IMR-90 (cell line): ENCODE results near the gene ZNF227. TPM values are rescaled to one million over a fixed set of nuclear protein-coding genes. Genes with fewer than 3 reads are reported as not detected.

Experiments
- ATAC-seq: fragments of 200-7000 bp; cut with Tn5 transposase; 2 replicates; pipeline ENCODE4 v1.9.1; 2020; ENCODE audit warnings: low read depth, mild to moderate bottlenecking, moderate library complexity
- BruUV-seq: library from RNA; stranded (reverse); fragments of 400-500 nt; replicated peaks from 2 replicates; lab custom pipeline; 2021; lab: Mats Ljungman, UMichigan
- CTCF ChIA-PET: fragments of 300-600 bp; formaldehyde crosslinking; extraction: SDS; loops from one replicate; lab custom pipeline; 2021; ENCODE audit warnings: antibody characterized with exemption; lab: Yijun Ruan, JAX
- POLR2A ChIA-PET: fragments of 300-600 bp; sonication (Branson Sonifier 250); formaldehyde crosslinking; loops from one replicate; lab custom pipeline; 2022; ENCODE audit warnings: antibody characterized with exemption; ENCODE audit not compliant: unreplicated experiment; lab: Charles Lee
- DNase-seq: peaks from one replicate; pipeline ENCODE4 v3.0.0; 2013
- H2AFZ ChIP-seq: replicated peaks from 2 replicates; pipeline ENCODE3; 2013; ENCODE audit warnings: low read length, mild to moderate bottlenecking; ENCODE audit not compliant: poor library complexity
- H2AK5ac ChIP-seq: 2 replicates; pipeline ENCODE4 v1.6.1; 2013; ENCODE audit warnings: low read depth, low read length, inconsistent platforms
- H2AK9ac ChIP-seq: replicated peaks from 2 replicates; pipeline ENCODE3; 2013; ENCODE audit warnings: mild to moderate bottlenecking, low read depth, low read length, moderate library complexity; ENCODE audit not compliant: poor library complexity
- H2BK120ac ChIP-seq: 2 replicates; pipeline ENCODE4 v1.6.1; 2013; ENCODE audit warnings: low read depth, low read length, inconsistent platforms
- H2BK15ac ChIP-seq: 3 replicates; pipeline ENCODE4 v1.6.1; 2013; ENCODE audit warnings: low read depth, low read length, inconsistent platforms
- H2BK20ac ChIP-seq: 2 replicates; pipeline ENCODE4 v1.6.1; 2013; ENCODE audit warnings: low read depth, mild to moderate bottlenecking, inconsistent platforms, low read length, moderate library complexity
- H2BK5ac ChIP-seq: 2 replicates; pipeline ENCODE4 v1.6.1; 2013; ENCODE audit warnings: mild to moderate bottlenecking, low read depth, low read length, inconsistent platforms; ENCODE audit not compliant: poor library complexity, severe bottlenecking
- H3K14ac ChIP-seq: replicated peaks from 2 replicates; pipeline ENCODE4 v1.6.1; 2013; ENCODE audit warnings: low read depth, low read length, inconsistent platforms
- H3K18ac ChIP-seq: 2 replicates; pipeline ENCODE4 v1.6.1; 2013; ENCODE audit warnings: low read depth, low read length, control low read depth
- H3K23ac ChIP-seq: 2 replicates; pipeline ENCODE4 v1.6.1; 2013; ENCODE audit warnings: low read depth, low read length, inconsistent platforms
- H3K27ac ChIP-seq: 2 replicates; pipeline ENCODE4 v1.5.1; 2013; ENCODE audit warnings: mild to moderate bottlenecking, control low read depth, low read length; ENCODE audit not compliant: insufficient read depth
- H3K27me3 ChIP-seq: 2 replicates; pipeline ENCODE4 v1.6.1; 2013; ENCODE audit warnings: low read length; ENCODE audit not compliant: control insufficient read depth, insufficient read depth
- H3K36me3 ChIP-seq: 2 replicates; pipeline ENCODE4 v1.6.1; 2013; ENCODE audit warnings: low read length, mixed read lengths; ENCODE audit not compliant: control insufficient read depth, insufficient read depth
- H3K4ac ChIP-seq: 2 replicates; pipeline ENCODE4 v1.6.1; 2013; ENCODE audit warnings: low read depth, low read length, inconsistent platforms
- H3K4me1 ChIP-seq: 2 replicates; pipeline ENCODE4 v1.6.1; 2013; ENCODE audit warnings: low read length, mixed read lengths; ENCODE audit not compliant: control insufficient read depth, insufficient read depth
- H3K4me2 ChIP-seq: 2 replicates; pipeline ENCODE4 v1.6.1; 2013; ENCODE audit warnings: low read depth, mild to moderate bottlenecking, control low read depth, low read length, moderate library complexity
- H3K4me3 ChIP-seq: 2 replicates; pipeline ENCODE4 v1.5.1; 2013; ENCODE audit warnings: low read depth, mild to moderate bottlenecking, control low read depth, low read length, moderate library complexity; ENCODE audit not compliant: insufficient read depth
- H3K56ac ChIP-seq: 2 replicates; pipeline ENCODE4 v1.6.1; 2013; ENCODE audit warnings: low read length, inconsistent platforms; ENCODE audit not compliant: insufficient read depth; ENCODE audit errors: extremely low read depth
- H3K79me1 ChIP-seq, 2 experiments: 2 replicates each; pipeline ENCODE4 v1.6.1; 2013; ENCODE audit warnings: low read length in 2 of 2, inconsistent platforms in 1 of 2, low read depth in 1 of 2
- H3K9ac ChIP-seq: 2 replicates; pipeline ENCODE4 v1.6.1; 2013; ENCODE audit warnings: low read depth, low read length, control low read depth
- H3K9me1 ChIP-seq: 2 replicates; pipeline ENCODE4 v1.6.1; 2013; ENCODE audit warnings: low read length, inconsistent platforms; ENCODE audit not compliant: insufficient read depth
- H3K9me3 ChIP-seq: 2 replicates; pipeline ENCODE4 v1.6.1; 2013; ENCODE audit warnings: low read length; ENCODE audit not compliant: control insufficient read depth, insufficient read depth
- H4K20me1 ChIP-seq: 2 replicates; pipeline ENCODE4 v1.6.1; 2013; ENCODE audit warnings: low read length, inconsistent platforms; ENCODE audit not compliant: insufficient read depth
- H4K5ac ChIP-seq: 2 replicates; pipeline ENCODE4 v1.6.1; 2013; ENCODE audit warnings: mild to moderate bottlenecking, low read depth, low read length, control low read depth
- H4K8ac ChIP-seq, 2 experiments: 2 replicates each; pipeline ENCODE4 v1.6.1; 2013; ENCODE audit warnings: low read depth in 2 of 2, low read length in 2 of 2, control low read depth in 1 of 2, inconsistent platforms in 1 of 2
- H4K91ac ChIP-seq: 2 replicates; pipeline ENCODE4 v1.6.1; 2013; ENCODE audit warnings: low read depth, low read length, inconsistent platforms; ENCODE audit not compliant: insufficient read depth
- CEBPB ChIP-seq: IDR thresholded peaks from 2 replicates; pipeline ENCODE4 v1.6.1; 2012; ENCODE audit warnings: low read depth, low read length, improper control_type of control experiment
- MAZ ChIP-seq: IDR thresholded peaks from 2 replicates; pipeline ENCODE4 v1.6.1; 2012; ENCODE audit warnings: low read depth, mild to moderate bottlenecking, low read length, improper control_type of control experiment, moderate library complexity, borderline replicate concordance
- NFE2L2 ChIP-seq: fragments of 150-350 bp; IDR thresholded peaks from 2 replicates; pipeline ENCODE4 v1.6.1; 2016; ENCODE audit warnings: low read depth, mild to moderate bottlenecking, low read length
- WGBS, 2 experiments: methylation state at CpG; one replicate each; pipeline versions ENCODE4 v1.1.5 to v1.1.7; 2013; ENCODE audit warnings: missing lambda C conversion rate in 2 of 2; ENCODE audit not compliant: insufficient read length in 1 of 2; ENCODE audit errors: extremely low coverage in 2 of 2; 5-methylcytosine and 5-hydroxymethylcytosine counted together
- dilution Hi-C: fragments of 300-500 bp; cut with HindIII; formaldehyde crosslinking; loops from one replicate; pipeline ENCODE4 v1.14.3; 2018; ENCODE audit warnings: low sequenced_read_pairs; ENCODE audit not compliant: unreplicated experiment
- in situ Hi-C: fragments of 300-500 bp; cut with MboI; formaldehyde crosslinking; loops from 3 replicates; pipeline ENCODE4 v1.14.3; 2019; ENCODE audit warnings: low sequenced_read_pairs, inconsistent platforms, mixed read lengths
- intact Hi-C: fragments of 100-400 bp; cut with micrococcal nuclease; formaldehyde crosslinking; loops from 2 replicates; pipeline ENCODE4 v1.10.0; 2022
- polyA plus RNA-seq, 3 experiments: library from polyadenylated mRNA; depleted of rRNA; stranded (reverse); fragments of >200 nt; gene quantifications; 2 replicates each; pipeline ENCODE4 v1.2.3, GENCODE V29; 2012; ENCODE audit warnings: low replicate concordance in 1 of 3
- total RNA-seq: library from RNA; depleted of rRNA; stranded (reverse); fragments of >200 nt; gene quantifications from 2 replicates; pipeline ENCODE4 v1.2.3, GENCODE V29; 2012

The ZNF227 gene
- total and polyA plus RNA-seq, 2 of the 4 experiments (the other 2 are of a cell fraction), result 4.9 to 19.2 TPM

DNA sequence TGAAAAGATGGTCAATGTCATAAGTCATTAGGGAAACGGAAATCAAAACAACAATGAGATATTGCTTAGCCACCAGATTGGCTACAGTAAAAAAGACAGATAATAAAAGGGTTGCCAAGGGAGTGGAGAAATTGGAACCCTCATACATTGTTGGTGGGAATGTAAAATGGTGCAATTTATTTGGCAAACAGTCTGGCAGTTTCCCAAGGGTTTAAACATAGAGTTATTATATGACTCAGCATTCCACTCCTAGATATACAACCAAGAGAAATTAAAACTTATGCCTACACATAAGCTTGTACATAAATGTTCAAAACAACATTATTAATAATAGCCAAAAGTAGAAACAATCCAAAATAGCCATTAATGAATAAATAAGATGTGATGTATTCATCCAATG lies 9.9 kb upstream of the ZNF227 start:
- Histone ChIP-seq H2BK15ac (no peak overlapping the region), H2AFZ (no peak overlapping the region), H3K27me3 (no peaks in the 10 kb centered on the region), H4K20me1 (no peaks in the 10 kb centered on the region), H4K91ac (no peak overlapping the region), H3K4ac (no peak overlapping the region), H3K4me1 (no peaks in the 10 kb centered on the region), H3K56ac (no peak overlapping the region), H2BK20ac (no peak overlapping the region), H2BK5ac (no peak overlapping the region), H4K8ac (no peak overlapping the region), H3K79me1 (no peaks in the 10 kb centered on the region; a peak in 1 of 4 replicates), H2AK9ac (no peak overlapping the region), H2AK5ac (no peak overlapping the region), H3K27ac (no peak overlapping the region), H3K14ac (no peak overlapping the region), H3K18ac (no peak overlapping the region), H3K36me3 (no peaks in the 10 kb centered on the region), H3K4me3 (no peak overlapping the region), H3K23ac (no peak overlapping the region), H3K9me3 (no peaks in the 10 kb centered on the region), H3K9me1 (no peaks in the 10 kb centered on the region), H3K4me2 (no peak overlapping the region), H4K5ac (no peak overlapping the region), H3K9ac (no peak overlapping the region), H2BK120ac (no peak overlapping the region)
- in situ Hi-C loops, result no loop called here
- ChIA-PET CTCF (interaction anchor here (1.8 kb wide), 1 partner anchor 10 kb away, joined by 4 read pairs; the partner anchor contains the start of gene ZNF227), POLR2A (no interaction called here)
- intact Hi-C loops, result no loop called here
- peak; percentile 51 for DNase-seq
- no TSS peak for BruUV-seq
- dilution Hi-C loops, result no loop called here
- TF ChIP-seq MAZ (no peak), CEBPB (peak; percentile 23; the same call in 1 of the 2 replicates), NFE2L2 (peak; percentile 66; the same call in 1 of the 2 replicates)
- no peak; the same call in 1 of the 2 replicates for ATAC-seq
- no CpG with 5 or more reads among the region's 1 CpG for WGBS, 2 experiments
